HG03064 (cell line): ENCODE measurements around the gene CD14.
"Not testable (repeated sequence)": the region's sequence is repeated elsewhere in the genome, so short reads cannot be mapped to it uniquely, and the experiment has no call there.

Source experiments
- ATAC-seq: cut with Tn5 transposase; IDR thresholded peaks from one replicate; pipeline ENCODE4 v1.9.1; 2021; ENCODE audit warnings: low read depth; ENCODE audit not compliant: unreplicated experiment

The CD14 gene

DNA sequence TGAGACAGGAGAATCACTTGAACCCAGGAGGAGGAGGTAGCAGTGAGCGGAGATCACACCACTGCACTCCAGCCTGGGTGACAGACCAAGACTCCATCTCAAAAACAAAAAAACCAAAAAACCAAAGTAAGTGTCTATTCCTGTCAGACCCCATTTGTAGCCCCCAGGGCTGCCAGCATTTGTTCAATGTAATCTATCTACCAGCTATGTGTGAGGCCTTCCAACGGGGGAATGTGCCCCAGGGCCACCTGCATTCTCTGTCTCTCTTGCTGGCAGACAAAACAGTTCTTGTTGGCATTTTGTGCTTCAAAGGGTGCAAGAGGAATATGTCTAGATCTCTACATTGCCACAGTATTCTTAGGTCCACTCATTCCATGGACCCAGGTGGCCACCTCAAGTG, 34.1 kb downstream of the CD14 start:
- no peak for ATAC-seq

DNA sequence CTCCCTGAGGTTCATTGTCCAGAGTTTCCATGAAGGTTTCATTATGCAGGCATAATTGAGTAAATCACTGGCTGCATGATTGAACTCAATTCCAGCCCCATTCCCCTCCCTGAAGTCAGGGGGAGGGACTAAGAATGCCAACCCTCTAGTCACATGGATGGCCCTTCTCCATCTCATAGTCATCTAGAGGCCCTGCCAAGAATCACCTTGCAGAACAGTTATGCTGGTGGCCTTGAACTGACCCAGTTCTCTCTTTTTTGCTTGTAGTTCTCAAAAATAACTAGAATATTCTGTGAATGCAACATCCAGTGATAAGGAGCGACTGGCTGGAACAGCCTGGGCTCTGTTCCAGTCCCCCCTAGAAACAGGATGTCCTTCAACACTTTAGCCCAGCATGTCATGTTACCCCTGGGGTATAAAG, 36.6 kb downstream of the CD14 start:
- ATAC-seq, result no peak

- no peak for ATAC-seq
Measured at GRCh38 chr5:140595538-140596300, 37.3 kb downstream of the CD14 start.

DNA sequence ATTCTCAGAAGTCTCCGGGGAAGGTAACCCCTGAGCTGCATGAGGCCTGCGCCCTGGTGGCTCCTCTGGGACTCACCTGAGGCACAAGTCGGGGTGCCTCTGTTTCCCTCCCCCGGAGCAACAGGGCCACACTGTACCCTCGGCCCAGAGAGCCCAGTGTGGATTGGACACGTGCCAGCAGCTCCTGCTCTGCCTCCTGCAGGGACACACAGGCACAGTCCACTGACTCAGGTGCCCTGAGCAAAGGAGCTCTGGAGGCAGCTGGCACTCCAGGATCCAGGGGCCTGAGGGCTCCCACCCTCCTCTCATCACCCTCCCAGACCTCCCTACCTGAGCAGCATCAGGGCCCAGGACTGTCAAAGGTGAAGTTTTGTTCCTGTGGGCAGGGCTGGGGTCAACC, 38.8 kb downstream of the CD14 start:
- no peak for ATAC-seq

- not testable (repeated sequence) for ATAC-seq
Measured at GRCh38 chr5:140593070-140593469, 39.9 kb downstream of the CD14 start.

DNA sequence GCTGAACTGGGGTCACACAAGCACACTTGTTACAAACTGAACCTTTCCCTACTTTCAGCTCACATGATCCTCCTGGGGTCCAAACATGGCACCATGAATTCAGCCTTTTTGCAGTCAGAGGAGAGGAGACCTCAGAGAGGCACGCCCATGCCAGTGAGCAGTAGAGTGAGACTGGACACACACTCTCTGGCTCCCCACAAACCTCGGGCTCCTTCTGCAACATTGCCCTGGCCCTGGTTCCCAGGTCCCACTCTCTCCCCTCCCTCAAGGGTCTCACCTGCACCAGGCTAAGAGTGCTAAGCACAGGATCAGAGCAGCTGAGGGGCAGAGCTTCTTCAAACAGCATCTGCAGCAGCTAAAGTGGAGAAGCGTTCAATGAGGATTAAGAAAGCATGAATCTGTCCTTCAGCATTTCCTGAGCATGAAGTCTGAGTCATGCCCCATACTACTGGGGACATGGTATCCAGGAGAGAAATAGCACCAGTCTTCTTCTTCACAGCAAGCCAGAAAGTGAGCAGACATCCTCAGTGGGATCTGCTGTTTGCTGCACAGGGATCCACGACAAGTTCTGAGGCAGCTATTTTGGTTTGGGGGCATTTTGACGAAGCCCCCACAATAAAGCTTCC, 41.1 kb downstream of the CD14 start:
- ATAC-seq, result no peak

GRCh38 chr5:140590861-140591260, 42.1 kb downstream of the CD14 start:
- no peak for ATAC-seq

- no peak for ATAC-seq
Measured at GRCh38 chr5:140588311-140589070, 44.5 kb downstream of the CD14 start.

GRCh38 chr5:140587495-140587894, 45.5 kb downstream of the CD14 start:
- no peak for ATAC-seq
